NCI-H82 treated with DMSO at 0.1 percent for 48 hours (cell line): ENCODE results near the gene ALX4.

Experiments
- DNase-seq: peaks from one replicate; lab custom pipeline; 2025; ENCODE audit not compliant: unreplicated experiment; lab: John Stamatoyannopoulos, UW

ALX4 gene

DNA sequence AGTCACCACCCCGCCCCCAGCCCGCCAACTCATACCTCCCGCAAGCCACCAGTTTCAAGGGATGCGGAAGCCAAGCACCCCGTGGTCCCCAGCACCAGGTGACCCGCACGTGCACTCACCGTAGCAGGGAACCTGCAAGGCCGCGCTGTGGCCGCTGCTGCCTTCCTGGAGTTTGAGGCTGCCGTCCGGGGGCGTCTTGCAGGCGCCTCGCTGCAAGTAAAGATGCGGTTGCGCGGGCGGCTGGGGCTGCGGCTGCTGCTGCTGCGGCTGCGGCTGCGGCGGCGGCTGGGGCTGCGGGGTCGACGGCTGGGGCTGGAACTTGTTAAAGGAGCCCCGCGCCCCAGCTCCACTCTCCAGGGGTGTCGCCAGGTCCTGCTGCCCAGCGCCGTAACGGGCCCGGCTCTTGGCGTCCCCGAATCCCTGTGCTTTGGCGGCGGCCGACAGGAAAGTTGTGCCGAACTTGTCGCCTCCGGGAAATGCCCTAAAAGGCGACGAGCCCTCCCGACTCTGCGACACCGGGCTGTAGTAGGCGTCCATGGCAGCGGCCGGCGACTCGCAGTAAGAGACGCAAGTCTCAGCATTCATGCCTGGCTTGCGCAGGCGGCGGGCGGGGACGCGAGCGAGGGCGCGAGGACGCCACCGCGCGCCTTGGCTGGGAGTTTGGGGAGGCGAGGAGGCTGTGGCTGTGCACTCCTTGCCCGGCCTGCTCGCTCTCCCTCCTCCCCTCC is at the start of gene ALX4:
Gene ALX4, minus strand, starts transcription at position 662 of the 728 bp plus-strand sequence. Its CDS starts 77 bp downstream, at position 585.
- no peak for DNase-seq

- no peak for DNase-seq
Observed at GRCh38 chr11:44359162-44359561, 49.2 kb upstream of the ALX4 start.

DNA sequence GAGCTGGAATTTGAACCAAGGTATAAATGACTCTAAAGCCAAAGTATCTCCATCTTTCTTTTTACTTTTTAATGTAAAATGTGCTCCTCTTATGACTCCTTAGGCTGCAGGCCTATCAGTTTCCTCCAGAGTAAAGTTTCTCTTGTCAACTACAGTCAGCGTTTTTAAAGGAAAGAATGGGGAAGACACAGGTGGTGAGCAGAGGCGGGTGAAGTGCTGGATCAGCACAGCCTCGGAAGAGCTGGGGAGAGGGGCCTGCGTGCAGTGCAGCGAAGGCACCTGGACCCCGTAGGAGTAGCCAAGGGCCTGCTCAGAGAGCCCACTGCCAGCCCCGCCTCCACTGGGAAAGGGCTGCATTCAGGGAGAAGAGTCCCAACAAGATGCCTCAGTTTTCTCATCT is 48.8 kb upstream of the ALX4 start:
- no peak for DNase-seq

DNA sequence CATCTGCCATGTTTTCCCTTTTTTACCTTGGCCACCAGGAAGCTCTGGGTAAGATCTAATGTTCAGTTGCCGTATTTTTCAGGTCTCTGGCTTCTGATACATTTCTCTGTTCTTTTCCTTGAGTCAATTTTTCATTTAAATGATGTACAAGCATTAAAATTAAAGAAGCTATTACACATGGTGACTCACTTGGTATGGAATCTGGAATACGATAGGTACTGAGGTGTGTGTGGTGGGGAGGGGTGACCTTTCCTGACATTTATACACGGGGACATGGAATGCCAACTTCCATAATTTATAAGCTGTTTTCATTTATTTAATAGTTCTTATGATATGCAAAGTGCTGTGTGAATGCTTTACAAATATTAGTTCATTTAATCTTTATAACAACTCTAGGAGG is 47.8 kb upstream of the ALX4 start:
- no peak for DNase-seq

DNA sequence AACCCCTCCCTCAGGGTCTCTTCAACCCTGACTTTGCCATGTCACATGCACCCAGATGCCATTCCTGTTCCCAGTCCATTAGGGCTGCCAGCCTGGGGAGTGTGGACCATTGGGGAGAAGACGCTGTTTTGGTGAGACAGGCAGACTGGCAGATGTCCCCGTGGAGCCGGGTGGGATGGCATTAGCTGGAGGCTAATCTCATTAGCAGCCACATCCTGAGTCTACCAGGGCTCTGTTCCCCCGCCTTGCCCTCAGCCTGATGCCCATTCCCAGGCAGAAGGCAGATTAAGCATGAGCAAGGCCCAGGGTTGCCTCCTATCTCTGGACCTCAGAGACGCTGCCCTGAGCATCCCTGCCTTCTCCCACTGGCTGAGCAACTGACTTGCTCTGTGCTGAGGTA is 46.4 kb upstream of the ALX4 start:
- DNase-seq: no peak

DNA sequence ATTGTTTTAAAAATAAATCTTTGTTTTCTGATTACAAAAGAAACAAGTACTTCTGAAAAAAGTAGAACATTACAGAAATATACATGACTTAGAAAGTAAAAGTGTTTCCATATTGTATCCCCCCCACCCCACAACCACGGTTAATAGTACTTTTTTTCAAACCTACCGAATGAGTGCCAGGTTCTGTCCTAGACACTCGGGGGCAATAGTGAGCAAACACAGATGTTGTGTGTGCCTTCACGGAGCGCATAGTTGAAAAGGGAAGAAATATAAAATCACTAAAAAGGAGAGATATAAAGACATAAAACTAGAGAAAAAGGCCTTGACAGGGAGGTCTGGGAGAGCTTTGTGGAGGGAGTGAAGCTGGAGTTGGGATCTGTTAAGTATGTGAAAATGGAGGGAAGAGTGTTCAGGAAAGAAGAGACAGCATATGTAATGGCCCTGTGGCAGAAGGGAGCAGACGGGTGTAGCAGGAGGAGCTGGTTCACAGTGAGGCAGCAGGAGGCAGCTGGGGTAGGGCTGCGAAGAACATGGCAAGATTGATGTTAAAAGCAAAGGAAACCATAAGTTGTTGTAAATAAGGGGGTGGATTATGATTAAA is 42.1 kb upstream of the ALX4 start:
- DNase-seq: no peak

DNA sequence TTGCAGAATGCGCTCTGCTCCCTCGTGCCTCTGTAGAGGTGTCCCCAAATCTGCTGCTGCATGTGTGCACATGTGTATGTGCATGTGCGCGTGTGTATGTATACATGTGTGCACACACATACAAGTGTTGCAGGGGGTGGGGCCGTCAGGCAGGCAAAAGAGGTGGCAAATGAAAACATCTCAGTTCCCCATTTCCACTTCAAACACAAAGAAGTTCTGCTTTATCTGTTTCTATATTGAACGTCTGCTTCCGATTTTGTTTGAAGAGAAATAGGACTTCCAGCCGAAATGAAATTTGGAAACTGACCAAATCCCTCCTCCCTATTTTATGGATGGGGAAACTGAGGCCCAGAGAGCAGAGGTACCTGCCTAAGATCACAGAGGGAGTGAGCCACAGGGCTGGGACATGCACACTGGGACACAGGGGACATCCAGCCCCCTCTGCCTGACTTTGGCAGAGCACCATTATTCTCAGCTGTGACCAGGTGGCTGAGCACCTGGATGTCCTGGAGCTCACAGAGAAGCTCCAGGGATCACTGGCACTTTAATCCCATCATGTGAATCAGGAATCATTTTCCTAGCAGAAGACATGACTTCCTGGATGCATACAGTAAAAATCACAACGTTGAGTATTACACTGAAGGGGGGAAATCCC is 41.2 kb upstream of the ALX4 start:
- no peak for DNase-seq

- DNase-seq: no peak
Observed at GRCh38 chr11:44349328-44349727, 39.4 kb upstream of the ALX4 start.

GRCh38 chr11:44348721-44349120 is 38.8 kb upstream of the ALX4 start:
- DNase-seq: no peak

GRCh38 chr11:44348114-44348513 is 38.2 kb upstream of the ALX4 start:
- no peak for DNase-seq

- no peak for DNase-seq
Observed at GRCh38 chr11:44347538-44347937, 37.6 kb upstream of the ALX4 start.

DNA sequence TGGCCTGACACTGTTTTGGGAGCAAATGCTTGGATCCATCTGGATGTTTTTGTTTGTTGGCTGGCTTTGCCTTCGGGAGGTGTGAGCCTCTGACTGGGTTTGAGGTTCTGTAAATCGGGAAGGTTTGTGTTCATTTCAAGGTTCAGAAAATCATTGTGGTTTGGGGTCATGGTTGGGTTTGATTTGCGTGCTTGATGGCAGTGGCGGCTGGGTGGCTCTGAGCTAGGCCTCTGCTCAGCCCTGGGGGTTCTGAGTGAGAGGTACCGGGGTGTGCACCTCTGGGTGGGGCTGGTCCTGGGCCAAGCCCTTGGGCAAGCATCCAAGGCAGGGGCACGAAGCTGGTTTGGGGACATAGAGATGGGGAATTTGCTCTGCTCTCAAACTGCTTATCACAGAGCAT is 37.0 kb upstream of the ALX4 start:
- DNase-seq: no peak

DNA sequence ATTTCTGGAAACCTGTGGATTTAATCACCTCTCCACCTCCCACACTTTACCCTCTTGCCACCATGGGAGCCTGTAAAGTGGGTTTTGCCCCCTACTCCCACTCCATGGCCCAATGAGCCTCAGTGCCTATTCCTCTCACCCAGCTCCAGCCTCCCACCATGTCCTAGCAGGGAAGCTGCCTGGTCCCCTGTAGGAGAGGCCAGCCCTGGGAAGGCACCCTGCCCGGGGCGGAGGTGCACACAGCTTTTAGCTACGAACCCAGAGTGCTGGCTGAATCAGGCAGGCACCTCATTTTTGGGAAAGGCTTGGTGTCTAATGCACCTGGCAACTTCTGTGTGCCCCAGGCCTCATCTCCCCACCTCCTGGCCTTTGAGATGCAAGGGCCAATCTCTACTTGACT is 35.8 kb upstream of the ALX4 start:
- no peak for DNase-seq

DNA sequence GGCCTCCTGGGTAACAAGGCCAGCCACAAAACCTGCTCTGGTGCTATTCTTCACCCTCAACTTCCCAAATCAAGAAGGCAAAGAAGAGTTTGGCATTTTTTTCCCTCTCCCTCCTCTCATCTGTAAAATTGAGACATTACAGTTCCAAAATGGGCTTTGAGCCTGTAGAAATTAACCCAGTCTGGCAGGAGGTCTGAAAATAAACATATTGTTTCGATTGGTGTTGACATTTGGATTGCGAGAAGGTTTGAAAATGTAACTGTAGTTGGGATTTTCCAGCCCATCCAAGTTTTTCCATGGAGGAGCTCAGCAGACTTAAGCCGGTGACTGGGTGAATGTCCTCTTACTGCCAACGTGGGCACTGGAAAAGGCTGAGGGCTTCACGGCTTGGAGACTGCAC is 35.0 kb upstream of the ALX4 start:
- DNase-seq: no peak

DNA sequence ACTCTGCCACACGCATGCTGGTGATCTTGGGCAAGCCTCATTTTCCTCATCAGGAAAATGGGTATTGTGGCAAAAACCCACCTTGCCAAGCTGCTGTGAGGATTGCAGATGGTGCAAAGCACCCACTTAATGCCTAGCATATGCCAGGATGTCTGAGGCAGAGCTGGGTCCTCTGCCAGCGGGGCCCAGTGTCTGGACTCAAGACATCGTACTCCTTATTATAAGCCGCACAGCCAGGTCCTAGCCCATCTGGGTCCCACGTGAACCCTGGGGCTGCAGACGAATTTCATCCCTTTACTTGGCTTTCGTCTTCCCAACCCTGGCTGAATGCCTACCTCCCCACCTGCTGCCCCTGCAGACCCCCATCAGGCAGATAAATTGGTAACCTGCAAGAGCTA is 34.5 kb upstream of the ALX4 start:
- DNase-seq: no peak

GRCh38 chr11:44343778-44344422 is 34.0 kb upstream of the ALX4 start:
- DNase-seq: no peak

- DNase-seq: no peak
Observed at GRCh38 chr11:44342616-44343015, 32.7 kb upstream of the ALX4 start.

- no peak for DNase-seq
Observed at GRCh38 chr11:44340656-44341055, 30.7 kb upstream of the ALX4 start.

DNA sequence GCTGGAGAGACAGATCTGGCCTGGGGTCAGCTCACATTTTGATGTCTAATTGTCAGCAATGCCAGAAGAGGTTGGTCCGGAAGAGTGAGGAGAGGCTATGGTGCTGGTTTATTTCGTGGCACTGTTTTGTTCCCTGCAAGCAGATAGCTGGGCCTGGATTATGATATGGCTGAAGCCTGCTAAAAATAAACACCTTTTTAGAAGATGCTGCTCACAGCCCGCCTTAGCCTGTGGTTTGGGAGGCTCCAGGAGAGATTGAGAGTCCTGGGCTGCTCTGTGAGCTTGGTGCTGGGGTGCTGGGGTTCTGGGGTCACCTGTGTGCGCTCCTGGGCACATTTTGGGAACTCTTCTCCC is 29.6 kb upstream of the ALX4 start:
- no peak for DNase-seq

- no peak for DNase-seq
Observed at GRCh38 chr11:44338698-44339529, 29.0 kb upstream of the ALX4 start.

DNA sequence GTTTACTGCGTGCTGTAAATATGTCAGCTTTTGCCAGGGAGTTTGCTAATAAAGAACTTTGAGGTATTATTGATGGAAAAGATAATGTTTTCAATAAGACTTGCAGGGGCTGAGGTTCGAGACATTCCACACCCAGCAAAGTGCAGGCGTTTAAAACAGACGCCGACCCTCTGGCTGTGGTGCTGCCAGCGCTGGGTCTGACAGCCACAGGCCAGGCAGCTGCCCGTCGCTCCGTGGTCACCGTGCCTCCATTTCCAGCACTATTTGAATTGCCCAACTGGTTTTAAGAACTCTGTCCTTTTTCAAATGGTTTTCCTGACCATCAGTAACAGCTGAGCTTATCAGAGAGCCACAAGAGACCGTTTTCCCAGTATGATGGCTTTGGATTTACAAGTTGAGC is 28.1 kb upstream of the ALX4 start:
- DNase-seq: no peak
